Fibroblast of skin of scalp (primary cell): ENCODE measurements around the gene IGSF9B.

ENCODE experiments used
- DNase-seq: peaks from one replicate; pipeline ENCODE4 v3.0.0-alpha.2; 2013

The IGSF9B gene

DNA sequence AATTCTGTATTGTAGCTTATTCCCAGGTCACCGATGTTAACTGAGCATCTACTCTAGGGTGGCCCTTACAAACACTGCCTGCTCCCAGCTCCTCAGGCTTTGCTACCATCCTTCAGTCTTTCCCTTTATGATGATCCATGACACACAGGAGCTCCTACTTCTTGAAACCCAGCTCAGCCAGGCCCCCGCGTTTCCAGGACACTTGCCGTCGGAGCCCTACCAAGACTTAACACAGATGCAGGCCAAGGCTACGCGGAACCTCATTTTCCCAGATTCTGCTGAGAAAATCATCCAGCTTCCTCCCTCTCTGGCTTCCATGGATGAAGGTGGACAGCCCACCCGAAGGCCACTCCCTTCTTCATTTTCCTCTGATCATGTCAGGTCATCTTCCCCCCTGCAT is 18.6 kb downstream of the IGSF9B start:
- no peak for DNase-seq

DNA sequence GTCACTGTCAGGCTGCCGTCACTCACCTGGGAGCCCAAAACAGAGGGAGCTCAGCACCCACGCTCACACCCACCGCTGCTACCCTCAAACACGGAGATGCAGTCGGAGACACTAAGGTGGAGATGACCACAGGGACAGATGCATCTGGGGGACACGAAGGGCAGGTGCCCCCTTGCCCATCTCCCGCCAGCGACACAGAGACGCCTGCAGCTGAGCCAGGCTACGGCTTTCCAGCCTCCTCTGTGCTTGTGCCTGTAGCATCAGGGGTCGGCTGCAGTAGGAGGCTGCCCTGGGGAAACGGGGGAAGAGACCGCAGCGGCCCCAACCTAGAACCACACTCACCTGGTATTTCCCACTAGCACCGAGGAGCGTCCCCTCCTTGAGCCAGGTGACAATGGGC is 19.3 kb downstream of the IGSF9B start:
- no peak for DNase-seq

DNA sequence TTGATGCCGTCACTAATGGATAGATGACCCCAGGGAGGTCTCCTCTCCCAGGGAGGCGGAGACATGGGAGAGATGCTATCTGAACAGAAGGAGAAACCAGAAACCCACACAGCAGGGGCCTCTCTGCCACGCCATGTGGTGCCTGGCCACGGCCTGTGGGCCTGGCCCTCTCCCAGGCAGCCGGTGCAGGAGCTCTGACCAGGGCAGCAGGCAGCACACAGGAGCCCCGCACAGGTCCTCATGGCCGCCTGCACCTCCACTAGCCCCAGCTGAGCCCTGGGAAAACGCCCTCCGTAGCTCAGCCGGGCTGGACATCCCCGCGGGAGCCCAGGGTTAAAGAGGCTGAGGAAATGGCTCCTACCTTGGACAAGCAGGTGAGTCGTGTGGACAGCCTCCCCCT is 19.8 kb downstream of the IGSF9B start:
- DNase-seq: no peak

DNA sequence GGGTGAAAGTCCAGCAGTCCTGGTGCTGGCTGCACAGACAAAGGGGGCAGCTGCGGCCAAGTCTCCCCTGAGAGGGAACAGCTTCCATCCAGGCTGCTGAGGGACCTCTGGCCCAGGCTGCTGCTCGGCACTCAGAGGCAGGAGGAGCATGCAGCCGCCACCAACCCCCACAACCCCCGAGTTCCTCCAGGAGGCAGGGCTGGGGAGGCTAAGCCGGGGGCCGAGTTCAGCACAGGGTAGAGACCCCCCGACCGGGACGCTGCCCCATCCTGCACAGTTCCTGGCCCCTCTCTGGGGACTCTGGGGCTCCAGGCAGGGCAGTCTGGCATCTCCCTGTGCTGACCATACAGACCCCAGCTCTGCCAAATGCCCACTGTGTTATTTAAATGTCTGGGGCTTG is 20.2 kb downstream of the IGSF9B start:
- no peak for DNase-seq

DNA sequence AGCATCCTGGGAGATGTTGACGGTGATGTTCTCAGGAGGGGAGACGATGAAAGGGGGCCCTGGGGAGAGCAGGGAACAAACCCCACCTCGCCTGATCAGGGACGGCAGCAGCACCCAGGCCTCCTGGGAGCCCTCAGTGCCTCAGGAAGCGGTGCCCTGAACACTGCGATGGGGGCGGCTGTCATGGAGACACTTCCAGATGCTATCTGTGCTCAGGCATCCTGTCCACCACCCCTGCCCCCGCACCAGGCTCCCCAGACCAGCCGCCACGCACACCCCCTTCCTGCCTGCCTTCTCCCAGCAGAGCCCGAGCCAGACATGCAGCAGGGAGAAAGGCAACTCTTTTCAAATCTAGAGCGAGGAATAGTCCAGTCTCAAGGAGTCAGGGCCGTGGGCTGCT is 20.6 kb downstream of the IGSF9B start:
- DNase-seq: no peak

DNA sequence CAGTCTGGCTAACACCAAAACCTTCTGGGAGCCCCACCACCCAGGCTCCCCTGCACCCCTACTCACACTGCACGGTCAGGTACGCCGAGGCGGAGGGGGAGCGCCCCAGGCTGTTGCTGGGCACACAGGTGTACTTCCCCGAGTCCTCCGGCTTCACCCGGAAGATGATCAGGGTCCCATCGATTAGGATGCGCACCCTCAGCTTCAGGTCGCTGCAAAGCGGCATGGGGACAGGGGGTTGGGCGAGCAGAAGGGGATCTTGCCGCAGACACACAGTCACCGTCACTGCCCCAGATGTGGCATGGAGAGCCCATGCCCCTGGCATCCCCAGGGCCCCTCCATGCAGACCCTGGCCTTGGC is 21.2 kb downstream of the IGSF9B start:
- DNase-seq: no peak

DNA sequence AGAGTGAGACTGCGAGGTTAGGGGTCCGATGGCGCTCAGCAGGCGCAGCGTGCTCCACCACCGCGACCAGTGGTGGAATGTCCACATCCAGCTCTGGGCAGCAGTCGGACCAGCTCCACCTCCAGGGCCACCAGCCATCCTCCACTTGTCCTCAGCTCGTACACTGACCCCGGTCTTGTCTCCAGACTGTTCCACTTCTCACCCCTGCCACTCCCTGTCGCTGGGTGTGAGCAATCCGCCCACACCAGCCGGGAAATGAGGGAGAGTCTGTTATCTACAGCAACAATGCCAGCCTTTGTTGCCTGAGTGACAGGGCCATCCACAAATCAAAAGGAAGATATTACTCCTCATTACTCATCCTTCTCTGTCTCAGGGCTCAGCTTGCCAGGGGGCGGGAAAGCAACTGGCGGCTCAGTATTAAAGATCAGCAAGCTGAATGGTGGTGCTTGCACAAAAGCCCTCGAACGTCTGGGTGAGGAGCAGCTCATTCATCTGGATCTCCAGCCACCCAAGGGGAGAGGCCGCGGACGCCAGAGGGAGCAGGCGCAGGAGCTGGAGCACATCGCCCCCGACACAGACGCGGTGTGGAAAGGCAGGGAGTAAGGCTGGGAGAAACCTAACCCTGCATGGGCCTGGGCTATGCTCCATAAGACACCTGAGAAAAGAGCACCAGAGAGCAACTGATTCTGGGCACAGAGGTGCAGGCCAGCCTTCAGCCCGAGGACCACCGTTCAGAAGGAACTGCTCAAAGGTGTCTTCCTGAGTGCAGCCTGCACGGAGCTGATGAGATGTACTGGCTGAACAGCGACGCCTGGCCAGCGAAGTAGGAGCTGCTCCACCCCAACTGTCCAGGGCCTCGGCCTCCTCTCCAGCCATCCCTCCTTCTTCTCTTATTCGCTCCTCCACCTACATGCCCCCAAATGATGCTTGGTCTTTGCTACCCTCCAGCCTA is 21.9 kb downstream of the IGSF9B start:
- peak; percentile 52 for DNase-seq

DNA sequence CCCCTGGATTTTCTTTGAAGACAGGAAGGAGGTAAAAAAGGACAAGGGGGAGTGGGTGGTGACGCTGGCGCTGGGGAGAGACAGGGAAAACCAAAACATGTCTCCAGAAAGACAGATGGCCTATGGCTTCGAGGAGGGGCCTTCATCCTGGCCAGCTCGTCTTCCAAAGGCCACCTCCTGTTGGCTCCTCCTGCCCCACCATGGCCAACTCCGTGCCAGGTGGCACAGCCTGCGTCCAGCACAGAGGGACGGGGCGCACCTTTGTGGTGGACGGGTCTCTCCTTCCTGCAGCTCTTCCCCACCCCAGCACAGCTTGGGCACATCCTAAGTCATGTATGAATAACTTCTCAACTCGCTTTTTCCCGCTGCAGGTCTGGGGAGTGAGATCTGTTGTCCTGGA is 22.7 kb downstream of the IGSF9B start:
- no peak for DNase-seq

DNA sequence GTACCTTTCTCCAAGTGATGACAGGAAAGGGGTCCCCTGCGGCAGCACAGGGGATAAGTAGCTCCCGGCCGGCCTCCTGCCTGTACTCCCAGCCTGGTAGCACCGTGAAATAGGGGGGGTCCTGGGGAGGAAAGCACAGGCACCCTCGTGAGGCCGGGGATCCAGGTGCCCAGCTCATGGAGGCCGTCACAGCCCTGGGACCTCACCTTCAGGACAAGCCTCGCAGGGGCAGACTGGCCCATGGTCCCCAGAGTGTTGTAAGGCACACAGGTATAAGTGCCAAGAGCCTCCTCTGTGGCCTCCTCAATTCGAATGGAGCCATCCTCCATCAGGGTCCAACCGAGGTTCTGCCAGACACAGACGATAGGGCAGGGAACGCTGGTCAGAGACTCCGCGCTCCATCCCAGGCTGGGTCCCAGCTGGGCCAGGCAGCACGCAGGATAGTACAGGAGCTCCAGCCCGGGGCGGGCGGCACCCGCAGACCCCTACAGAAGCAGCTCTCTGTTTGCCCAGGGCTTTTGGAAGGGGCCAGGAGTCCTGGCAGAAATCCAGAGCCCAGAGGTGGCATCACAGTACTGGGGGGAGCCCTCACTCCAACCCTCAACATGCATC is 25.2 kb downstream of the IGSF9B start:
- DNase-seq: no peak

DNA sequence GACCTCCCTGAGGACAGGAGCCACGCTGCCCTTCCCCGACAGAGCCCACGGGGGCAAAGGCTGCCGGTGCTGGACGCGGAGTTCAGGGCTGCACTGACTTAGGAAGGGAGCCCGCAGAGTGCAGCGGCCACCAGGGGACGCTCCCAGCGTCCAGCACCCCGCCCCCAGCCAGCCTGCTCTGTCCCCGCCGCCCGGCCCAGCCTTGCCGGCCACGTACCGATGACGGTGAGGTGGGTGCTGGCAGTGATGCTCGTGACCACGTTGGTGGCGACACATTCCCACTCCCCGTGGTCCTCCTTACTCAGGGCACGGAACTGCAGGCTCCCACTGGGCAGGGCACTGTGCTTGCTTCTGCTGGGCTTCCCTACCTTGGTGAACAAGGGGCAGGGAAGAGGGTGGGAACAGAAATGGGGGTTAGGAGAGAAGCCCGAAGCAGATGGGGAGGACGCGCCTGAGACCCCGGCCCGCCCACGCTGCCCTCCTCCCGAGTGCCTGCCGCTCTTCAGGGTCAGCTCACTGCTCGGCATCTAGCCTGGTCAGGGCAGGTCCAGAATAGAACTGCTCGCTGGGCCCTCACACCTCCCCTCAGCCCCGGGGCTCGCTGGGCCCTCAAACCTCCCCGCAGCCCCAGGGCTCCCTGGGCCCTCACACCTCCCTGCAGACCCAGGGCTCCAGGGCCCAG is 25.9 kb downstream of the IGSF9B start:
- DNase-seq: no peak

DNA sequence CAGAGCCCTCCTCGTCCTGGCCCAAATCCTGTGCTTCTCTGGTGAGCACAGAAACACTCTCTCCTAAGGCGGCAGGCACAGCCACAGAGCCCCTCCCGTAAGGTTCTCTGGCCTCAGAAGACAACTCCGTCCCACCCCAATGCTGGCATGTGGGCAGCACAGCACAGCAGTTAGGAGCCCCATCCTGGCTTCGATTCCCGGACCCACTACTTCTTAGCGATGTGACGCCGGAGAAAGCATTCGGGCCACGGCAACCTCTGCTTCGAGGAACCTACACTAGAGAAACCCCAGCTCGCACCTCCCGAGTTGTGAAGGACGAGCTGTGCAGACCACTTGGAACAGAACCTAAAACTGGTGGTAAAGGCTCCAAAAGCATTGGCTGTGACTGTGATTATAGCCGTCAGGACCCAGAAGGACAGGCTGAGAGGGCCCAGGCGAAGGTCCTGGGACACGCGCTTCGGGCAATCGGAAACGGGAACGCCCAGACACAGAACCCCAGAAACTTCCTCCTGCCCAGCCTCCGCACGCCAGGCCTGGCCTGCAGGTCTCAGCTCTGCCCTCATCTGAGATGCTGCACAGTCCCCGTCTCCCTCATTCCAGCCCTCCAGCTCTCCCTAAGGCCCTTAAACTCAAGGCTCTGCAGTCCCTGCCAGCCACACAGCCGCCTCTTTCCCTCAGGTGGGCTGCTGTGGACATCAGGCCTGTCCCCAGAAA is 26.6 kb downstream of the IGSF9B start:
- DNase-seq: no peak

DNA sequence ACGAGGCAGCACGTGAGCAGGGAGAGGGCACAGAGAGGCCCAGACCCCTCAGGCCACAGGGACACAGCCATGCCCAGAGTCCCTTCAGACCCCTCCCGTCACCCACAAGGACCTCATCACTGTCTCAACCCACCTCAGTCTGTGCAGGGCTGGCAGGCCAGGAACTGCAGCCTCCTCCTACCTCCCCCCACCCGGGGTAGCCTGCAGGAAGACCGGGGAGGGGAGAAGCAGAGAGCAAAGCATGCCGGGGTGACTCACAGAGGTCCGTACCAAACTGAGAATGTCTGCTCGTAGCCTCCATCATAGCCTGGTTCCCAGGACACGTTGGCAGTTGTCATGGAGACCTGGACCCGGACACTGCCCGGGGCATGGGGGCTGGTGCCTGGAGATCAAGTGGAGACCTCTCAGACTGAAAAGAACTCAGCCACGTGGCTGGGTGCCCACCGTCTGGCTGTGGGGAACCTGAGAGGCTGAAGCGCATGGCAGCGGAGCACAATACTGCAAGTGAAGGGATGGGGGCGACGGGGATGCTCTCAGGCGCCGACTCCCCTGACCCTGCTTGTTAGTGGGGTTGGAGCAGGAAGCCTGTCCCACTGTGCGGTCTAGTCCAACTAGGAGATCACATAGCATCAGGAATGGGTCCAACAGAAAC is 27.2 kb downstream of the IGSF9B start:
- DNase-seq: no peak

DNA sequence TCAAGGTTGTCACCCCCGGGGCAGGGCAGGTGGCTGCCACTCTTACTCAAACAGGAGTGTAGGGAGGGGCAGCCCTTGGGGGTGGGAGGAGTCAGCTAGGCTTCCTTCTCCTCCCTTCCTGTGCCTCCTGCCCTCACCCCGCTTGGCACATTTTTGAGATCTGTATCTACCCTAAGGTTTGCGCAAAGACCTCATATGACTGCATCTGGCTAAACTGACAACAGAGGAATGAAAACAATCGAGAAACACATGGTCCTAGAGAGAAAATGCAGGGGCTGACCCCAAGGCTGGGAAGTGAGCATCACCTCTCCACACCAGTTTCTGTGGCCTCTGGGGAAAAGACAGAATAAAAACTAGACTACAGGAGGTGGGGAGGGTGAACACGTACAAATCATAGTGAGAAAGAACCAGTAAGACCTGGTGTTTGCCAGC is 28.1 kb downstream of the IGSF9B start:
- no peak for DNase-seq

DNA sequence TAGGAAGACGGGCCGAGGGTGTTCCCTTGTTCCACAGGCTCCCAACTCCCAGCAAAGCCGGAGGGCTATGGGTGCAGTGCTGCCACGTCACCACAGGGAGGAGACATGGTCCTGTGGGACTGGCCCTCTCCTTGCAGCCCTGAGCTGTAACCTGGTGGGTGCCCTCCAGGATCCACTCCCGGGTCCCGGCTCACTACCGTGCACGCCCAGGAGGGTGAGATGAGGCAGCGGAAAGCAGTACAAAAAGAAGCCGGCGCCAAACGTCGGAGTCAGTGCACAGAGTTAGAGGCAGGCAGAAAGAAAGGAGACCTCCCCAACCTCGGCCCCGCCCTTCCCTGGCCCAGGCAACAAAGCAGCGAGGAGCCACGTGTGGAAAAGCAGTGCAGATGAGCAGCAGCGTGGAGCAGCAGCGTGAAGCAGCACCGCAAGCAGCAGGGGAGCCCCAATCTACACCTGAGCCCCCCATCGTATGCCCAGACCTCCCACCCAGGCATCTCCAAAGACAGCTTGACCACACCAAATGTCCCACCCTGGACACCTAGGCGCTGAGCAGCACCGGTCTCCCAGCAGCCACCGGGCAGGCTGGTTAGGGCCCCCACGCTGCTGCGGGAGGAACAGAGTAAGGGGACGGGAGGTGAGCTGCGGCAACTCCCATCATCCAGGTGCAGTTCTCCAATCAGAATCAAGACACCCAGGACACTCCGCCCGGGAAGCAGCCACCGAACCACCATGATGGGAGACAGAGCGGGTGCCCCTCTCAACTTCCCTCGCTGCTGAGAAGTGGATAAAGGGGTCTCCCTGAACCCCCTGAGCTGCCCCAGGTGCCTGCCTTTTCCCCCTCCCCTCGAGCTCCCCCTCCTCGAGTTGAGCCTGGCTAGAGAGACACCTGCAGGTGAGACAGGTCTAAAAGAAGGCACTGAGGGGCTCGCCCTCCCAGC is 28.8 kb downstream of the IGSF9B start:
- peak; percentile 52 for DNase-seq

DNA sequence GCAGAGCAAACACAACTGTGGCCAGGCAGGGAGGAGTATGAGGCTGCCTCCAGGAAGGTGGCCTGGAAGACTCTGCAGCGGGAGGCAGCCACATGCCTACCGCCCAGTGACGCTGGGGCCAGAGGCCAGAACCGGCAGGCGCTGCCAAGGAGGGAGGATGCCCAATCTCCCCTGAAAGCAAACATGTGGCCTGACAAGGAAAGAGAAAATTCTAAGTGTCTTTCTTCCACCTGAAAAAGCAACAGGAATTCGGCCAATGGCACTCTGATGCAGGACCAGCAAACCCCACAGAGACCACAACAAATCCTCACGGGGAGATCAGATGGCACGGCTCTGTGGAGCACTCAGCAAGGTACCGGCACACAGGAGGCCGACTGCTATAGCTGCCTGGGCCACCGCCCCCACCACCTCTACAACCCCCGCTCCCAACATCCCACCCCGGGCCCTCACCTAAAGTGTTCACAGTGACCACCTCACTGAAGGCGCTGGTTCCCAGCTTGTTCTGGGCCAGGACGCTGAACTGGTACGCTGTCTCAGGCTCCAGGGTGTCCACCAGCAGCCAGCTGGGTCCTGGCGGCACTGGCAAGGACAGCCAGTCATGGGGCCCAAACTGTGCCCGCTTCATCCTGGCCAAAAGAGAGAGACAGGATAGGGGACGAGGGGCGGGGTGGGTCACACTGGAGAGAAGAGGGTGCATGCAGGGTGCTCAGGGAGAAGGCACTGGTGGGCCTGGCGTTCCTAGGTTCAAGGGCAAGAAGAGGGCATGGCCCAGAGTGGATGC is 30.1 kb downstream of the IGSF9B start:
- DNase-seq: no peak

DNA sequence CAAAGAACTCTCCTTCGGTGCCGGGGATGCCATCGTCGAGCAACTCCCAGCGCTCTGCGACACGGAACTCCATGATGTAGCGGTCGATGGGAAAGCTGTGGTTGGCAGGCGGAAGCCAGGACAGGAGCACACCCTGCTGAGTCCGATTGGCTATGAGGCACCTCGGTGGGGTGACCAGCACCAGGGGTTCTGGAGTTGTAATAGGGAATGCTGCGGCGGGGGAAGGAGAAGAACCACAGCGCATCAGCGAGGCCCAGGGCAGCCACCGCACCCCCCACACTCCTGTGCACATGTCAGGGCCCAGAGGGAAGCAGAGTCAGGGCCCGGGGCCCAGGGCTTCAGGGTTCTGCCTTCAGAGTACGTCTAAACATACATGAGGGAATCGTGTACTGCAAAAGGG is 31.0 kb downstream of the IGSF9B start:
- no peak for DNase-seq

DNA sequence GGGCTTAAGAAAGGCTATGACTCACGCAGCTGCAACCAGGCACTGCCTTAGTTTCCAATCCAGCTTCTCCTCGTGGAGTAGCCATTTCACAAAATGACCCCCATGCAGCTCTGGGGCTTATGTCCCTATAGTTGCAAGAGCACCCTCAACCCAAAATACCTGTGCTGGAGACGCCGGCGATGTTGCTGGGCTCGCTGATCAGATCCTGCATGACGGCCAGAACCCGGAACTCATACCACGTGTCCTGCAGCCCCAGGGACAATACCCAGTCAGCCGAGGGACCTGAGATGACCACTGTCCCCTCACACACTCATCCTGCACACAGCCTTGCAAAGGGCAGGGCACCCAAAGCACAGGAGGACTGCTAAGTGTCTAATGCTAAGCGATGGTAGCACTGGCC is 32.1 kb downstream of the IGSF9B start:
- DNase-seq: no peak

DNA sequence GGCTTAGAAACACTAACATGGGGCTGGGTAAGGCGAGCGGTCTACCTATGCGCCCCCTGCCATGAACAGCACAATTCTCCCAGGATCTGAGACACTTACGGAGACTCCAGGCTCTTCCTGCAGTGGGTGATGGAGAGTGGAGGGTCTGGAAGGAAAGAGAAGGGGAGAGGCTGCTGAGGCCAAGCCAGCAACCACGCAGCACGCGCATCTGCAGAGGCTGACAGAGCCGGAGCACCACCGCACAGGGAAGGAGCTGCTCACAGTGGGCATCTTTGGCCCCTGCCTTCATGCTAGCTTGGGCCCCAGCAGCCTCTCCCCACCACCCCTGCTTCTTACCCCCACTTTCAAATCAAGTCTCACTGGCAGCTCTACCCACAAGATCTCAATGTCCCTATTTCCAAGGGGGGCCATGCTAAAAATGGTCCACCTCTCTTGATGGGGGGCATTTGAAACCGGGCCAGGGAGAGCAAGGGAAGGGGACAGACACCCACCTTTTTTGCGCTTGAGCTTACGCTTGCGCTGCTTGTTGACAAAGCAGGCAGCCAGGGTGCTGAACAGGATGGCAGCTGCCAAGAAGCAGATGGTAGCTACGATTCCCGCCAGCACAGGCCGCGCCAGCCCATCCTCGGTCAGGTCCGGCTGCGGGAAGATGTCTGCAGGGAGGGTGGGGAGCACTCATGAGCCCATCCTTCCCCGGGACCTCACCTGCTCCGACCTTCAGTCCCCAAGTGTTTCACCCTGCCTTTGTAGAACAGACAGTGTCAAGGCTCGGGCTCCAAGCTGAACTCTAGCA is 34.5 kb downstream of the IGSF9B start:
- no peak for DNase-seq

DNA sequence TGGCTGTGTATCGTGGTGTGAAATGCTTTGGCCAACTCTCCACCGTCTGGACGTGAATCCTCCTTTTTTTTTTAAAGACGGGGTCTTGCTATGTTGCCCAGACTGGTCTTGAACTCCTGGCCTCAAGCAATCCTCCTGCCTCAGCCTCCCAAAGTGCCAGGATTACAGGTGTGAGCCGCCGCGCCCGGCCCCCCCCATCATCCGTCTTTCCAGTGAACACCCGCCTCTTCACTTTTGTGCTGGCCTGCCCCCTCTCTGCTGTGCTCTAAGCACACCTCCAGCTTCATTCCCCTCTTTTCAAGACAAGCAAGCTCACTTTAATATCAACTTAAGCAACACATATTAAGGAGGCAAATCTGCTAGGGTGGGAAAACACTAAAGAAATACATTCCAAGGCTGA is 35.3 kb downstream of the IGSF9B start:
- no peak for DNase-seq

DNA sequence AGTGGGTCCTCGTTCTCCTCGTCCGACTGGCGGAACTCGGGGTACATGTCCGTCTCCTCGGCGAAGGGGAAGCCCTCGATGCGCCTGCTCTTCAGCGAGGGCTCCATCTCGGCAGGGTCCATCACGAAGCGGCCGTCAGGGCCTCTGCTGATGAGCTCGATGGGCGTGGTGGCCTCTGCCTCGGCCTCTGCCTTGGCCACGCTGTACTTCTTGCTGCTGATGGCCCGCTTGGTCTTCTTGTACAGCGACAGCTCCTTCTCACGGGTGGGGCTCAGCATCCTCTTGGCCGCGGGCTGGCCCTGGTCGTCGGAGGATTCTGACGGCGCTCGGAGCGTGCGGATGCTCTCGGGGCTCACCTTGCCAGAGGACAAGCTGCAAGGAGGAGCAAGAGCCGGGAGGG is 35.7 kb downstream of the IGSF9B start:
- DNase-seq: no peak
